Mesendoderm (in vitro differentiated cells): Measurements from ENCODE around the gene PRPF8.

Experiments
- DNase-seq: peaks from one replicate; pipeline ENCODE4 v3.0.0; 2013
- H2AK5ac ChIP-seq: 2 replicates; pipeline ENCODE4 v1.6.1; 2013; ENCODE audit warnings: low read length, inconsistent platforms
- H2BK120ac ChIP-seq: 2 replicates; pipeline ENCODE4 v1.6.1; 2013; ENCODE audit warnings: low read depth, mild to moderate bottlenecking, low read length, moderate library complexity, mixed read lengths
- H2BK15ac ChIP-seq: replicated peaks from 2 replicates; pipeline ENCODE4 v1.6.1; 2013; ENCODE audit warnings: low read depth, mild to moderate bottlenecking, moderate library complexity
- H2BK5ac ChIP-seq: 2 replicates; pipeline ENCODE4 v1.6.1; 2013; ENCODE audit warnings: low read length, inconsistent platforms
- H3K18ac ChIP-seq: 2 replicates; pipeline ENCODE4 v1.6.1; 2013; ENCODE audit warnings: mild to moderate bottlenecking, low read length, mixed read lengths
- H3K23ac ChIP-seq: one replicate; pipeline ENCODE4 v1.6.1; 2013; ENCODE audit warnings: low read length
- H3K27ac ChIP-seq: 2 replicates; pipeline ENCODE4 v1.5.1; 2013; ENCODE audit warnings: low read depth, mild to moderate bottlenecking, inconsistent platforms, low read length, moderate library complexity
- H3K27me3 ChIP-seq: 2 replicates; pipeline ENCODE4 v1.6.1; 2013; ENCODE audit warnings: low read length, control low read depth, mild to moderate bottlenecking, inconsistent platforms; ENCODE audit not compliant: insufficient read depth, poor library complexity
- H3K36me3 ChIP-seq: 2 replicates; pipeline ENCODE4 v1.6.1; 2013; ENCODE audit warnings: low read length, inconsistent platforms; ENCODE audit not compliant: control insufficient read depth, insufficient read depth
- H3K4ac ChIP-seq: one replicate; pipeline ENCODE4 v1.6.1; 2013; ENCODE audit warnings: low read depth, mild to moderate bottlenecking, low read length, moderate library complexity
- H3K4me1 ChIP-seq: 2 replicates; pipeline ENCODE4 v1.6.1; 2013; ENCODE audit warnings: low read depth, low read length, inconsistent platforms; ENCODE audit not compliant: control insufficient read depth
- H3K4me2 ChIP-seq: 2 replicates; pipeline ENCODE4 v1.6.1; 2013; ENCODE audit warnings: low read length
- H3K4me3 ChIP-seq: 2 replicates; pipeline ENCODE4 v1.5.1; 2013; ENCODE audit warnings: mild to moderate bottlenecking, low read length
- H3K56ac ChIP-seq: one replicate; pipeline ENCODE4 v1.6.1; 2013; ENCODE audit warnings: low read length
- H3K79me1 ChIP-seq: 2 replicates; pipeline ENCODE4 v1.6.1; 2013; ENCODE audit warnings: low read length, inconsistent platforms
- H3K79me2 ChIP-seq: 2 replicates; pipeline ENCODE4 v1.6.1; 2013; ENCODE audit warnings: mild to moderate bottlenecking, low read length; ENCODE audit not compliant: control insufficient read depth, insufficient read depth
- H3K9ac ChIP-seq: 2 replicates; pipeline ENCODE4 v1.6.1; 2013; ENCODE audit warnings: low read length, inconsistent platforms
- H4K5ac ChIP-seq: one replicate; pipeline ENCODE4 v1.6.1; 2013; ENCODE audit warnings: low read length
- H4K8ac ChIP-seq: one replicate; pipeline ENCODE4 v1.6.1; 2013; ENCODE audit warnings: low read depth, mild to moderate bottlenecking, control low read depth, low read length, moderate library complexity
- WGBS: extraction: QIAGEN DNeasy Blood & Tissue Kit; methylation state at CpG from one replicate; pipeline ENCODE4 v1.1.7; 2013; ENCODE audit warnings: low lambda C conversion rate, missing lambda C conversion rate; ENCODE audit not compliant: insufficient coverage; ENCODE audit errors: extremely low coverage; 5-methylcytosine and 5-hydroxymethylcytosine counted together

PRPF8 gene

DNA sequence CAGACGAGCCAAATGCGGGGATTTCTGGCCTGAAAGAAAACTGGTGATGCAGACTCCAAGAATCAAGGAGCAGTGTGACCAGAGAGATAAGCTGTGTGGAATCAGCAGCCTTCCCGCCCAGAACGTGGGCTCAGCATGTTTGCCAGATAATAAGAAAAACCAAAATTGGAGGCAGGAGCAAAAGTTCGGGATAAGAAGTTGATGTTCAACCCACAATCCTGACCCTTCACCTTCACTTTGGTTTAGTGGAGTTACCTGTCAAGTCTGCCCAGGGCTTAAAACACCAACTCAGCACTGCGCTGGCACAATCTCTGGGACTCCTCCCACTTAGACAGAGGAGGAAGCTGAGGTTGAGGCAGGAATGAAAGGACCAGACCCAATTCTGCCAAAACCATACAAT is 59.1 kb downstream of the PRPF8 start:
- no peaks in the 10 kb centered on the region for H3K27me3 ChIP-seq
- no peak overlapping the region for H3K27ac ChIP-seq
- no peak overlapping the region for H3K56ac ChIP-seq
- no peak overlapping the region for H3K4me2 ChIP-seq
- H3K79me1 ChIP-seq = no peaks in the 10 kb centered on the region
- no peak overlapping the region for H3K18ac ChIP-seq
- WGBS = no CpG with 5 or more reads among the region's 6 CpGs
- no peak overlapping the region for H4K5ac ChIP-seq
- no peak overlapping the region for H3K4ac ChIP-seq
- H3K4me3 ChIP-seq = no peak overlapping the region
- no peak overlapping the region for H4K8ac ChIP-seq
- no peak overlapping the region for H2AK5ac ChIP-seq
- no peaks in the 10 kb centered on the region for H3K36me3 ChIP-seq
- H3K9ac ChIP-seq = no peak overlapping the region
- H2BK5ac ChIP-seq = no peak overlapping the region
- no peak for DNase-seq
- H3K23ac ChIP-seq = no peak overlapping the region
- H2BK120ac ChIP-seq = no peak overlapping the region
- H3K4me1 ChIP-seq = no peaks in the 10 kb centered on the region
- H2BK15ac ChIP-seq = no peak overlapping the region
- no peaks in the 10 kb centered on the region for H3K79me2 ChIP-seq

DNA sequence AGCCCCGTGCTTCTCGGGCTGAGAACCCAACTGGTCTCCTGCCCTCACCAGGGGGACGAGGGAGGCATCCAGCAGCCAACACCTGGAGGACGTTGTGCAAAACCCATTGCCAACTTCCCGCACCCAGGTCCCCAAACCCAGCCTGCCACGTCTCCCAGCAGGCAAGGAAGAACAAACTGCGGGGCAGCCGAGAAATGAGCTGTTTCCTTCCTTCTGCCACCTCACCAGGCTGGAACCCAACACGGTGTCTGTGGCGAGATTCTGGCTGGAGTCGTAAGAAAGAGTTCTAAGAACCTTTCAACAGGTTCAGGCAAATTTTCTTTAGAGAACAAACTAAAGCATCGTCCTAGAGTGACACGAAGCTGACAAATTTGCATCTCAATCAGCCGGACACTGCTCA is 59.6 kb downstream of the PRPF8 start:
- Histone ChIP-seq H3K4ac (no peak overlapping the region), H3K9ac (no peak overlapping the region), H3K4me3 (no peak overlapping the region), H2BK120ac (no peak overlapping the region), H3K27me3 (no peaks in the 10 kb centered on the region), H2AK5ac (no peak overlapping the region), H3K56ac (no peak overlapping the region), H3K18ac (no peak overlapping the region), H4K5ac (no peak overlapping the region), H3K4me1 (no peaks in the 10 kb centered on the region), H2BK15ac (no peak overlapping the region), H3K36me3 (no peaks in the 10 kb centered on the region), H3K79me2 (no peaks in the 10 kb centered on the region), H3K27ac (no peak overlapping the region), H3K4me2 (no peak overlapping the region), H3K23ac (no peak overlapping the region), H2BK5ac (no peak overlapping the region), H3K79me1 (no peaks in the 10 kb centered on the region), H4K8ac (no peak overlapping the region)
- DNase-seq = no peak
- WGBS = no CpG with 5 or more reads among the region's 14 CpGs

GRCh38 chr17:1624650-1625049 is 60.0 kb downstream of the PRPF8 start:
- no peak overlapping the region for H2BK120ac ChIP-seq
- no peak overlapping the region for H3K9ac ChIP-seq
- no peak overlapping the region for H3K27ac ChIP-seq
- H3K4me2 ChIP-seq = no peak overlapping the region
- H3K79me2 ChIP-seq = no peaks in the 10 kb centered on the region
- H3K4ac ChIP-seq = no peak overlapping the region
- no peak overlapping the region for H3K4me3 ChIP-seq
- H4K5ac ChIP-seq = no peak overlapping the region
- no peak for DNase-seq
- H4K8ac ChIP-seq = no peak overlapping the region
- no peak overlapping the region for H3K23ac ChIP-seq
- no peak overlapping the region for H3K56ac ChIP-seq
- no peak overlapping the region for H2BK5ac ChIP-seq
- no peak overlapping the region for H3K18ac ChIP-seq
- H3K36me3 ChIP-seq = no peaks in the 10 kb centered on the region
- no CpG with 5 or more reads among the region's 12 CpGs for WGBS
- H3K79me1 ChIP-seq = no peaks in the 10 kb centered on the region
- no peak overlapping the region for H2AK5ac ChIP-seq
- no peaks in the 10 kb centered on the region for H3K4me1 ChIP-seq
- H2BK15ac ChIP-seq = no peak overlapping the region
- H3K27me3 ChIP-seq = no peaks in the 10 kb centered on the region

DNA sequence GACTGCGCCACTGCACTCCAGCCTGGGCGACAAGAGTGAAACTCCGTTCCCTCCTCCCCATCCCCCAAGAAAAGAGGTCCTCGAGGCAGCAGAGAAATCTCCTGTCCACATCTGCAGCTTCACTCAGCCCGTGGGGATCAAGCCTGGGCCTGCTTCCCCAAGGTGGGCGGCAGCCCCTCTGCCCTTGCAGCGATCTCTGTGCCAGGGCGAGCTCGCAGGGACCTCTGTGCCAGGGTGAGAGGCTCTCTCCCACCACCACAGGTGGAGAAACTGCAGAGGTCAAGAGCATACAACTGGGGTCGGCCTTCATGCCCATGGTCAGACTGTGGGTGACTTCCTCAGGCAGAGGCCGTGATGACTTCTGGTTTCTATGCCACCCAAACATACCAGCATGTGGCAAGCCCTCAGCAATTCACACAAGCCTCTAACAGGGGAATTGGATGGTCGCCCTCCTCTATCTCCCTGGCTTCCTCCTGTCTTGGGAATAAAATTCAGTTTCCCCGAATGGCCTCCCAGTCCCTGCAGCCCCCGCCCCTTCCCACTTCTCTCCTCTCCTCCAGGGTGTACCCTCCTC is 61.5 kb downstream of the PRPF8 start:
- H3K23ac ChIP-seq = no peak overlapping the region
- H2AK5ac ChIP-seq = no peak overlapping the region
- H3K4me3 ChIP-seq = no peak overlapping the region
- WGBS = no CpG with 5 or more reads among the region's 14 CpGs
- no peaks in the 10 kb centered on the region for H3K36me3 ChIP-seq
- H3K79me1 ChIP-seq = no peaks in the 10 kb centered on the region
- H3K4ac ChIP-seq = no peak overlapping the region
- no peak overlapping the region for H3K18ac ChIP-seq
- no peak for DNase-seq
- no peak overlapping the region for H2BK120ac ChIP-seq
- no peaks in the 10 kb centered on the region for H3K79me2 ChIP-seq
- no peak overlapping the region for H3K4me2 ChIP-seq
- H3K27ac ChIP-seq = no peak overlapping the region
- no peak overlapping the region for H3K56ac ChIP-seq
- no peak overlapping the region for H2BK15ac ChIP-seq
- no peaks in the 10 kb centered on the region for H3K27me3 ChIP-seq
- no peak overlapping the region for H2BK5ac ChIP-seq
- H3K9ac ChIP-seq = no peak overlapping the region
- H4K5ac ChIP-seq = no peak overlapping the region
- no peaks in the 10 kb centered on the region for H3K4me1 ChIP-seq
- H4K8ac ChIP-seq = no peak overlapping the region

DNA sequence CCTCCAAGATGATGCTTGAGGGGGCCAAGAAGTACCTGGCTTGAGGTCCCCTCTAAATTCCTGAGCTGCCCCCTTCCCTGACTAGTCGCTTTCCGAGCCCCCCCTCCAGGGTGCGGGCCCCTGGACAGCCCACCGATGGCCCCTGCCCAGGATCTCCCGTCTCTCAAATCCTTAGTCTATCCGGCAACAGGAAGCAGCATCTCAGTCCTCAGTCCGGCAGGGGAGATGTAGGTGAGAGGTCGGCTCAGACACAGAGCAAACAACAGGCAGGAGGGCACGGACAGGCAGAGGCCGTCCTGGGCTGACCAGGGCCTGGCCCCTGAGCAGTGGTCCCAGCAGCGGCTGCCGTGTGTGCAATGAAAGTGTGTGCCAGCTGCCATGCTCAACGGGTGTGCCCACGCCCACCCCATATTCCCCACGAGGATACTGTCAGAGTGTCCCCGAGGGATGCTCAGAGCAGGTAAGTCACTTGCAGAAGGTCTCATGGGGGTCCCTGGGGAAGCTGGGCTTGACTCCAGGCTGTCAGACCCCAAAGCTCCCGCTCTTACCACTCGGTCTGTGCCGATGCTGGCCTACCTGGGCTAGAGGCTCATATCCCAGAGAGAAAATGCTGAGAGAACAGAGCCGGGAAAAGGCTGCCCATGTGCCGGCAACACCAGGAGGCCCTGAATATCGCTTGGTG is 63.3 kb downstream of the PRPF8 start:
- no peak overlapping the region for H3K9ac ChIP-seq
- no peak overlapping the region for H2BK15ac ChIP-seq
- H3K79me1 ChIP-seq = no peaks in the 10 kb centered on the region
- no peak overlapping the region for H2BK5ac ChIP-seq
- no peaks in the 10 kb centered on the region for H3K36me3 ChIP-seq
- no peak overlapping the region for H3K23ac ChIP-seq
- no peak overlapping the region for H4K8ac ChIP-seq
- H3K4me1 ChIP-seq = no peaks in the 10 kb centered on the region
- DNase-seq = no peak
- no CpG with 5 or more reads among the region's 22 CpGs for WGBS
- no peak overlapping the region for H3K4me2 ChIP-seq
- H3K27me3 ChIP-seq = no peaks in the 10 kb centered on the region
- no peak overlapping the region for H3K18ac ChIP-seq
- no peak overlapping the region for H2AK5ac ChIP-seq
- no peak overlapping the region for H3K4me3 ChIP-seq
- H3K27ac ChIP-seq = no peak overlapping the region
- H3K4ac ChIP-seq = no peak overlapping the region
- H2BK120ac ChIP-seq = no peak overlapping the region
- H4K5ac ChIP-seq = no peak overlapping the region
- no peaks in the 10 kb centered on the region for H3K79me2 ChIP-seq
- no peak overlapping the region for H3K56ac ChIP-seq

DNA sequence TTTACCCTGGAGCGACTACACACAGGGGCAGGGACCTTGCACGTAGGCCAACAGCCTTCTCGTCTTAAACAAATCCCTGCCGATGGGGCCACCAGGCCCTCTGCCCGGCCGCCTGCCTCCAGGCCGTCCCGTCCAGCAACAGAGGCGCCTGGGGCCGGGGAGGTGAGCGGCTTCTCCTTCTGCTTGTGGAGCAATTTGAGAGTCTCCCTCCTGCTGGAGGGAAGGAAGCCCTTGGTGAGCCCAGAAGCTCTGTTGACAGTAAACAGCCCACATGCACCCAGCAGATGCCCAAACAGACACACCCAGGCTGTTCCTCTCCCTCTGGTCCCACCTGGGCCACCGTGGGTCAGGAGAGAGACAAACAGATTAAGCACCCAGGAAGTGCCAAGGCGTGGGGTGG is 64.2 kb downstream of the PRPF8 start:
- no peaks in the 10 kb centered on the region for H3K79me2 ChIP-seq
- no peak overlapping the region for H3K27ac ChIP-seq
- no peaks in the 10 kb centered on the region for H3K27me3 ChIP-seq
- no peak overlapping the region for H3K4me2 ChIP-seq
- no peak overlapping the region for H4K8ac ChIP-seq
- no peaks in the 10 kb centered on the region for H3K79me1 ChIP-seq
- no peak overlapping the region for H2AK5ac ChIP-seq
- WGBS = no CpG with 5 or more reads among the region's 13 CpGs
- H3K4ac ChIP-seq = no peak overlapping the region
- no peak overlapping the region for H4K5ac ChIP-seq
- no peak overlapping the region for H3K18ac ChIP-seq
- no peaks in the 10 kb centered on the region for H3K4me1 ChIP-seq
- DNase-seq = no peak
- no peak overlapping the region for H2BK5ac ChIP-seq
- H3K56ac ChIP-seq = no peak overlapping the region
- no peak overlapping the region for H2BK15ac ChIP-seq
- H2BK120ac ChIP-seq = no peak overlapping the region
- no peak overlapping the region for H3K9ac ChIP-seq
- H3K4me3 ChIP-seq = no peak overlapping the region
- no peak overlapping the region for H3K23ac ChIP-seq
- no peaks in the 10 kb centered on the region for H3K36me3 ChIP-seq
